GM20000 (cell line): ENCODE results near the gene HDAC4.

Source experiments
- DNase-seq: peaks from one replicate; pipeline ENCODE4 v3.0.0; 2012; ENCODE audit warnings: low spot score
- CTCF ChIP-seq: IDR thresholded peaks from 2 replicates; pipeline ENCODE4 v1.5.1; 2012; ENCODE audit warnings: mild to moderate bottlenecking, control low read depth; ENCODE audit errors: extremely low read depth, missing control alignments

HDAC4 gene

DNA sequence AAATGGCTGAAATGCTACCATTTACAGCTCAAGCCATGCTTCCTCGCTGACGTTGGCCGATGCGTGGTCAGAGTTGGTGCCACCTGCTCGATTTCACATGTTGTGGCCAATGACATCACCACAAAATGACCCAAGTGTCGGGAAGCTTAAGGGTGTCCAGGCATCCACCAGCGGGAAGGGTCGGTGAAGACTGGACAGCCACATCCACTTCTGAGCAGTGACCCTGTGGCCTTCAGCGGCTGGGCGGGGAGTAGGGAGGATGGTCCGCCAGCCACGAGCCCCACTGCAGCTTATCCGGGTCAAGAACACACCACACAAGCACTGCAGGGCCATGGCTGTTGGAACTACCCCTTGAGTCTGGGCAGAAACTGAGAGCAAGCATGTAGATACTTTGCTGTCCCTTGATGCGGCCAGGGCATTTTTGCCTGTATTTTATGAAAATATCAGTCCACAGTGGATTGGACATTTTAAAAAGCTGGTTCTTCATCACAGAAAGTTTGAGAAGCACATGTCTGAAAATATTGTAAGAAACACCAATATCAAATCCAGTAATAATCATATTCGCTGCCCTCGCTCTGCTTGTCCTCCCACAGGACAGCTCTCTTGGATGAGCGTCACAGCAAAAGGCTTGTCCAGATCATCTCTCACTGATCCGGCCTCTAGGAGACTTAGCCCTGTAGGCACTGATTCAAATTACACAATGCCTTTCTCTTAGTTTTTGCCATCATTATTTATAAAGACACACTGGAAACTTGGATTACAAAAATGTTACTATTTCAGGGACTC, 379.0 kb downstream of the HDAC4 start:
- no peak for TF ChIP-seq CTCF
- DNase-seq, result no peak

DNA sequence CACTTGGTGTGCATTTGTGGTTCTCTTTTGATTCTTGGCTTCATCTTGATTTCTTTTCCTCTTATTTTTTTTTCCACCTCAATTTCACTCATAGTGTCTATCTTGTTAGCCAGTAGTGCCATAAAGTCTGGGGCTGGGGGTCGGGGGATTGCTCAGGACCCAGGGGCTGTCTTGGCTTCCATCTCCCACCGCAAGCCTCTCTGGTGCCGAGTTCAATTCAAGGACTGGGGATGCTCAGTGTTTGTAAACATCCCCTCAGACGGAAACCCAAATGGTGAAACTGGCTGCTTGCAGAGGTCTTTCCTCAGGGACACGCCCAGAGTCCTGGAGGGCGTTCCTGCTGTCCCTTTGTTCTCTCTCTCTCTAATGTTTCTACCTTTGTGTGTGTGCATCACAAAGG, 379.6 kb downstream of the HDAC4 start:
- DNase-seq, result no peak
- TF ChIP-seq CTCF, result no peak

GRCh38 chr2:239020541-239021041, 380.2 kb downstream of the HDAC4 start:
- no peak for DNase-seq
- no peak for TF ChIP-seq CTCF

GRCh38 chr2:239019183-239019581, 381.6 kb downstream of the HDAC4 start:
- no peak for DNase-seq
- no peak for TF ChIP-seq CTCF

GRCh38 chr2:239018271-239019182, 382.3 kb downstream of the HDAC4 start:
- no peak for TF ChIP-seq CTCF
- DNase-seq, result no peak

DNA sequence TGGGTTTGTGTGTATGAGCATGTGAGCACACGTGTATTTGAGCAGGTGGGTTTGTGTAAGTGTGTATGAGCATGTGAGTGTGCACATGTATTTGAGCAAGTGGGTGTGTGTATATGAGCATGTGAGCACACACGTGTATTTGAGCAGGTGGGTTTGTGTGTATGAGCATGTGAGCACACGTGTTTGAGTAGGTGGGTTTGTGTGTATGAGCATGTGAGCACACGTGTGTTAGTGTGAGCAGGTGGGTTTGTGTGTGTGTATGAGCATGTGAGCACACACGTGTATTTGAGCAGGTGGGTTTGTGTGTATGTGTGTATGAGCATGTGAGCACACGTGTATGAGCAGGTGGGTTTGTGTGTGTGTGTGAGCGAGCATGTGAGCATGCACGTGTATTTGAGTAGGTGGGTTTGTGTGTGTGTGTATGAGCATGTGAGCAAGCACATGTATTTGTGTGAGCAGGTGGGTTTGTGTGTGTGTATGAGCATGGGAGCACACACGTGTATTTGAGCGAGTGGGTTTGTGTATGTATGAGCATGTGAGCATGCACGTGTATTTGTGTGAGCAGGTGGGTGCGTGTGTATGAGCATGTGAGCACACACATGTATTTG, 383.2 kb downstream of the HDAC4 start:
- no peak for TF ChIP-seq CTCF
- DNase-seq, result no peak
